ENCODE measurements around the gene ALDH8A1.
"Not testable (repeated sequence)": the region's sequence is repeated elsewhere in the genome, so short reads cannot be mapped to it uniquely, and the experiment has no call there.

ALDH8A1 gene

GRCh38 chr6:134910593-134910935 lies 39.3 kb downstream of the ALDH8A1 start:
- DNase-seq (ENCODE audit: low read depth, low spot score): no peak

GRCh38 chr6:134909701-134910592 lies 40.0 kb downstream of the ALDH8A1 start:
- no peak for DNase-seq (ENCODE audit: low read depth, low spot score)

GRCh38 chr6:134908906-134909516 lies 40.9 kb downstream of the ALDH8A1 start:
- DNase-seq (ENCODE audit: low read depth, low spot score): peak; percentile 57

- DNase-seq (ENCODE audit: low read depth, low spot score): not testable (repeated sequence)
Observed at GRCh38 chr6:134904731-134905130, 45.2 kb downstream of the ALDH8A1 start.

GRCh38 chr6:134903448-134903847 lies 46.5 kb downstream of the ALDH8A1 start:
- no peak for DNase-seq (ENCODE audit: low read depth, low spot score)

- DNase-seq (ENCODE audit: low read depth, low spot score): no peak
Observed at GRCh38 chr6:134902936-134903335, 47.0 kb downstream of the ALDH8A1 start.

GRCh38 chr6:134902074-134902861 lies 47.6 kb downstream of the ALDH8A1 start:
- no peak for DNase-seq (ENCODE audit: low read depth, low spot score)

- no peak for DNase-seq (ENCODE audit: low read depth, low spot score)
Observed at GRCh38 chr6:134898575-134898974, 51.3 kb downstream of the ALDH8A1 start.

GRCh38 chr6:134898166-134898565 lies 51.7 kb downstream of the ALDH8A1 start:
- DNase-seq (ENCODE audit: low read depth, low spot score): not testable (repeated sequence)

GRCh38 chr6:134896910-134897309 lies 53.0 kb downstream of the ALDH8A1 start:
- no peak for DNase-seq (ENCODE audit: low read depth, low spot score)

GRCh38 chr6:134894800-134895199 lies 55.1 kb downstream of the ALDH8A1 start:
- no peak for DNase-seq (ENCODE audit: low read depth, low spot score)

GRCh38 chr6:134892362-134892761 lies 57.5 kb downstream of the ALDH8A1 start:
- DNase-seq (ENCODE audit: low read depth, low spot score): no peak

- no peak for DNase-seq (ENCODE audit: low read depth, low spot score)
Observed at GRCh38 chr6:134891633-134892032, 58.3 kb downstream of the ALDH8A1 start.

- DNase-seq (ENCODE audit: low read depth, low spot score): no peak
Observed at GRCh38 chr6:134888316-134888715, 61.6 kb downstream of the ALDH8A1 start.

GRCh38 chr6:134884752-134885151 lies 65.1 kb downstream of the ALDH8A1 start:
- no peak for DNase-seq (ENCODE audit: low read depth, low spot score)

- no peak for DNase-seq (ENCODE audit: low read depth, low spot score)
Observed at GRCh38 chr6:134883314-134883713, 66.6 kb downstream of the ALDH8A1 start.

- DNase-seq (ENCODE audit: low read depth, low spot score): peak; percentile 46
Observed at GRCh38 chr6:134882426-134883038, 67.4 kb downstream of the ALDH8A1 start.

GRCh38 chr6:134880487-134881190 lies 69.3 kb downstream of the ALDH8A1 start:
- no peak for DNase-seq (ENCODE audit: low read depth, low spot score)

- DNase-seq (ENCODE audit: low read depth, low spot score): no peak
Observed at GRCh38 chr6:134878136-134878535, 71.8 kb downstream of the ALDH8A1 start.

- no peak for DNase-seq (ENCODE audit: low read depth, low spot score)
Observed at GRCh38 chr6:134875367-134875766, 74.5 kb downstream of the ALDH8A1 start.
